Stimulated activated CD4-positive, alpha-beta T cell treated with anti-CD3 and anti-CD28 coated beads, Interleukin-12 subunit alpha, Interleukin-12 subunit beta, amount 100 ng/mL, for 48 hours (primary cell): ENCODE measurements around the gene PIK3R5.

ENCODE experiments used
- DNase-seq, 3 donors: peaks; one replicate each; pipeline ENCODE4 v3.0.0-alpha.2; 2020; ENCODE audit warnings: low read depth in 2 of 3, low spot score in 1 of 3

PIK3R5 gene

GRCh38 chr17:8928347-8928746 lies 37.2 kb downstream of the PIK3R5 start:
- no peak for DNase-seq

DNA sequence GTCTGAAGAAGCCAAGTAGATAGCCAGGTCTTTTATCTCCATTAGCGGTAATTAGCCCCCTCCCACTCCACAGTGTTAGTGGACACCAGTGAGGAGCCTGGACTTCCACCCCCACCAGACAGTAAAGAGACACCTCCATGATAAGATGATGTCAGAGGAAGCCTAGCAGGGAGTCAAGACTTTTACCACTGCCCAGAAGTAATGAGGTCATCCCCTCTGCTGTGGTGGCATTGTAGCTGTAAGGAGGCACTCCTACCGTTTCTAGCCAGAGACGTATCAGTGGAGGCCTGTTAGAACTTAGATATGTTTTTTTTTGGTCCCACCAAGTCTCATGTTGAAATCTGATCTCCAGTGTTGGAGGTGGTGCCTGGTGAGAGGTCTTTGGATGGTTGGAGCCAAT lies 38.1 kb downstream of the PIK3R5 start:
- DNase-seq, result no peak

- no peak for DNase-seq
Observed at GRCh38 chr17:8925808-8926207, 39.7 kb downstream of the PIK3R5 start.

DNA sequence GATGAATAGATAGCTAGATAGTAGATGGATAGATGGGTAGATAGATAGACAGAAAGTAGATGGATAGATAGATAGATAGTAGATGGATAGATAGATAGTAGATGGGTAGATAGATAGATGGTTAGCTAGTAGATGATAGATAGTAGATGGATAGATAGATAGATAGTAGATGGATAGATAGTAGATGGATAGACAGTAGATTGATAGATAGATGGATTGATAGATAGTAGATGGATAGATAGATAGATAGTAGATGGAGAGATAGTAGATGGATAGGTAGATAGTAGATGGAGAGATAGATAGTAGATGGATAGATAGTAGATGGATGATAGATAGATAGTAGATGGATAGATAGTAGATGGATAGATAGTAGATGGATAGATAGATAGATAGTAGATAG lies 40.4 kb downstream of the PIK3R5 start:
- DNase-seq, result no peak

DNA sequence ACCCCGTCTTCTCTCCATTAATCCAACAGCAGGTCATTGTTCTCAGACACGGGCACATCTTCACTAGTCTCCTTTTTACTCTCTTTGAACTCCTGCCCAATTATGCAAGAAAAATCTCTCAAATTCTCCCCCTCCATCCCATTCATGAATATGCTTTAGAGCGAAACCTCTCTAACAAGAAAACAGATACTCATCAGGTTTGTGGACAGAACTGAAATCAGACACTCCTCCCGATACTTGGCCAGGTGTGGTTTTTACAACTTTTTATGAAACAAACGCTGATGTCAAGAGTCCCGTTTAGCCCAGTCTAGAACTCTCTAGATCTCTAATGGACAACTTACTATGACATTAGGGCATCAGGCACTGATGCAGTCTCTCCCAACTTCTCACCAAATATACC lies 40.9 kb downstream of the PIK3R5 start:
- DNase-seq, result no peak

GRCh38 chr17:8923762-8924161 lies 41.7 kb downstream of the PIK3R5 start:
- DNase-seq, result no peak

- no peak for DNase-seq
Observed at GRCh38 chr17:8922928-8923327, 42.6 kb downstream of the PIK3R5 start.

DNA sequence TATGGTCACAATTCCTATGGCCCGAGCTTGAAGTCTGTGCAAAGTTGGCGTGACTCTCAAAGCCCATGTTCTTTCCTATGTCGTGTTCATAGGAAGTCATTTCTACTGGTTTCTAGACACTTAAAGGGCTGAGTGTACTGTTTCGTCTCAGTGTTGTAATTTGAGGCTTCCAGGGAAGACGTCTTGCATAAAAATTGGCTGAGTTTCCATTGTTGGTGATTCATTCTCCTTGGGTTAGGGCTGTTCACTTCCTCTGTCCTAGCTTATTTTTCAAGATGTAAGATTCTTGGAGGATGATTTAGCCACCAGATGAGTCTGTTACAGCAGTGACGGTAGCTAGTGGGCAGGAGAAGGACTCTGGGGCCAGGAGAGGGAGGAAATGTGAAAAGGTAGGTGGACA lies 43.1 kb downstream of the PIK3R5 start:
- no peak for DNase-seq

DNA sequence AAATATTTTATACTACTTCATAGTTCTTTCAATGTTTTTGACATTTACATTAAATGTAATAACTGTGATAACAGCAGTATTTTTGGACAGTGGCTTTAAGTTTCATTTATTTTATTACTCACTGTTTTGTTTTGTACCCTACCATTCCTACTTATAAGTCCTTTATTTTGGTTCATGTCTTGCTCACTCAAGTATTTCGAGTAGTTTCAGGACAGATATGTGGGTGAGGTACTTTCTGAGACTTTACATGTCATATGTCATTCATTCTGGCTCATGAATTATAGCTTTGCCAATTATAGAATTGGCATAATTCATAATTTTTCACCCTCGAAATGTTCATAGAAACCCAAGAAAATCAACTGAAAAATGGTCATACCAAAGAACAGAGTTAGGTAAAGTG lies 44.4 kb downstream of the PIK3R5 start:
- DNase-seq, result no peak

GRCh38 chr17:8918807-8919465 lies 46.6 kb downstream of the PIK3R5 start:
- no peak for DNase-seq

- no peak for DNase-seq
Observed at GRCh38 chr17:8916466-8916865, 49.0 kb downstream of the PIK3R5 start.

- DNase-seq, result no peak
Observed at GRCh38 chr17:8914554-8914953, 51.0 kb downstream of the PIK3R5 start.

DNA sequence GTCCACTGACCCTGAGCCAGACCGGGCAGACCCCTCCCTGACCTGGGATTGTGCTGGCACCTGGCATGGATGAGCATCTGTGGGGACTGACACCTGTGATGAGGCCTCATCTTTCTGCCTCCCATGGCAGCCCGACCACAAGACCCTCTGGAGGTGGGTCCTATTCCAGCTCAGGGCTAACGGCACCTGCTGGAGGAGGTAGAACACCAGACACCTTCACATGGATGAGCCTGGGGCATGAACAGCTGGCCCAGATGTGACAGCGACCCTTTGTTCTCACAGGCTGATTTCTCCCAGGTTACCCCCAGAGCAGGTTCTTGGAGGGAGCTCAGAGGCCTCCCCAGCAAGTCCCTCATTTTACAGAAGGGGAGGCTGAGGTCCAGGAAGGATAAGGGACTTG lies 51.6 kb downstream of the PIK3R5 start:
- no peak for DNase-seq

DNA sequence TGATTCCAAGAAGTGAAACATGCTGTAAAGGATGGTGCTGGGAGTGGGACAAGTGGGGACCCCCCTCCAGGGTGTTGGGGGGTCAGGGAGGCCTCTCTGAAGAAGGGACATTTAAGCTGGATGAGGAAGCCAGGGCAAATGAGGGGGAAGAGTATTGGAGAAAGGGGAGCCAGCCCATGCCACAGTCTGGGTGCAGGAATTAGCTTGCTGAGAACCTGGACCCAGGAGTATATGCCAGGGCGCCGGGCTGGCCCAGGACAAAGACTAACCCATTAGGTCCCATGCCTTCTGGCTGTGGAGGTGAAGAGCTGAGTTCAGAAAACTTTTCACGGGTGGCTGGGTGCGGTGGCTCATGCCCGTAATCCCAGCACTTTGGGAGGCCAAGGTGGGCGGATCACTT lies 52.4 kb downstream of the PIK3R5 start:
- no peak for DNase-seq

DNA sequence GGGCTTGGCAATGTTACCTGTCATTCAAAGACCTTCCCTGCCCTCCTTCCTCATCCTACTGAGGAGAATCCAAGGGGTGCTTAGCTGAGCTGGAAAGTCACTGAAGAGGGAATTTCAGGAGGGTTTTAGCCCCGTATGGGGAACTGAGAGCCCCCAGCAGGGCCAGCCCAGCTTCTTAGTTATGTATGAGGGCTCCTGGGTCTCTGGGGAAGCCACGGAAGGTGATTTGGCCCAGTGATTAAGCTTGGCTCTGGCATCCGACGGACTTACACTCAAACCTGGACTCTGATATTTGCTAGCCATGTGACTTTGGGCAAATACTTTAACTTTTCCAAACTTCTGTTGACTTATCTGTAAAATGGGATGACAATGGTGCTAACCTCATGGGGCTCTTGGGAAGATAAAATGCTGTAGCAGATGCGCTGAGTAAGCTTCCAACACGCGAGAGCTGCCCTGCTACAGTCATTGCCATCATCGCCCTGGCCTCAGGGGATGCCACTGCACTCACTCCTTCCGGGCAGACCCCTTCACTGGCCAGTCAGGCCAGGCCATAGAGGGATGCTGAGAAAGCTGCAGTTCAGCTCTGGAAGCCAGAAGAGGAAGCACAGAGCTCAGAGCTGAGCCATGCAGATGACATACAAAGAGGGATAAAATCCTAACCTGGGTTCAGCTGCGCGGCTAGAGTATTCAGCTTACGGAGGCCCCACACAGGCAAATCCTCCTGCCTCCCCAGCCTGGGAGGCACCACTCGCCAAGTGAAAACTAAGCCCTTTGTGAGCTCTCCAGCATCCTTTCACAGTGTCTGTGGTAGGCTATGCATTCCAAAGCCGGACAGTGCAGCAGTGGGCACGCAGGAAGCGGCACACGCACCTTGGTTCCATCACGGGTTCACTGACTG lies 53.2 kb downstream of the PIK3R5 start:
- DNase-seq, result no peak

DNA sequence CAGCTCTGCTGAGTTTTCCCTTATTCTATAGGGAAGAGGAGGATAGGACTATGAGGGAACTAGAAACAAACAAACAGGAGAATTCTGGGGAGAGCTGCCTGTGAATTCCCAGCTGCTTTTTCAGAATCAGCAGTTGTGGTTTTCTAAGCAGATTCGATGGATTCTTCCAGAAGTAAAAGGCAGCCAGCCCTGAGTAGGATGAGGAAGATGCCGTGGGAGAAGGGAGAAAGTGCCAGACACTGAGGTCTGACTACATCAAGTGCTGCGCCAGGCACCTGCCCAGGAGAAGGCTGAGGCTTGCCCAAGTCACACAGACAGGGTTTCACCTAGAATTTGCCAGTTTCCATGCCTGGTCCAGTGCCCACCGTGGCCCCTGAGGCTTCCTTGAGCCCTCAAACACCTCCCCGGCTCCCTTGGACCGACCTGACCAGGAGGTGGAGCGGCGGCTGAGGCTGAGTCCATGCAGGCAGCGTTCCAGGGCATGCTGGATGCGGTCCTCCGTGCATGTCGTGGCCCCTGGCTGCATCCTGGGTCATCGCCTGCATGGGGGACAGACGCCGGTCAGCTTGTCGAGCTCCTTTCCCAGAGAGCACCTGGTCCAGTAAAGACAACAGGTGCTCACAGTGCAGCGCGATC lies 54.4 kb downstream of the PIK3R5 start:
- no peak for DNase-seq

- no peak for DNase-seq
Observed at GRCh38 chr17:8909586-8910270, 55.8 kb downstream of the PIK3R5 start.

DNA sequence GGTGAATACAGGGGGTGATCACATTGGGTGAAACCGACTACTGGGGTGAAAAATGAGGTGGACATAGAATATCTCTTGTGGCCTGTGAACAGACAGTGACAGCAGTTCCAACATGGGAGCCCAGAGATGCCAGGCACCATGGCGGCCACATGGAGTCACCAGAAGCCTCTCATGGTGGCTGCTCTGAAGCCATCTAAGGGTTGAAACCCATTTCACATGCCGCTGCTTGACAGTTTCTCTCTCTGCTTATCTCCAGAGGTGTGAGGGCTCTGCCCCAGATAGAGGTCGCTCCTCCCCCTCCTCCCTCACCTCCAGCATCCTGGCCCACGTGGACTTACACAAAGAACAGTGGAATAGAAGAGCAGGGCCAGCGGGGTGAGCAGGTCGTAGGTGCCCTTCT lies 60.2 kb downstream of the PIK3R5 start:
- DNase-seq, result no peak

DNA sequence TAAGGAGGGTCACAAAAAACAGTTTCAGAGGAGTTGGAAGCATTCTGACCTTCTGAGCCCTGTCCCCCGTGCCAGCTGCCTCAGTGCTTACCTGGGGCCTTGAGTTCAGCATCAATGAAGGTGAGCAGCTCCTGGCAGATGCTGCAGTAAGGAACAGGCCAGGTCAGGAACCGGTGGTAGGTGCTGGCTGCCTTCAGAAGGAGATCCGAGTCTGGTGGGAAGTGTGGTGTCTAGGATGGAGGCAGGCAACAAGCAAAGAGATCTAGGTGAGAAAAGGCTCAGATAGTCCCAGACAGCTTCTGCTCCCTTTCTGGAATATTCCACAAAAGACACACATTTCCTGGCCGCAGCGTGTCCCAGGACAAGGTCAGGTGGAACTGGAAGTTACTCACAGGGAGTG lies 60.8 kb downstream of the PIK3R5 start:
- no peak for DNase-seq

DNA sequence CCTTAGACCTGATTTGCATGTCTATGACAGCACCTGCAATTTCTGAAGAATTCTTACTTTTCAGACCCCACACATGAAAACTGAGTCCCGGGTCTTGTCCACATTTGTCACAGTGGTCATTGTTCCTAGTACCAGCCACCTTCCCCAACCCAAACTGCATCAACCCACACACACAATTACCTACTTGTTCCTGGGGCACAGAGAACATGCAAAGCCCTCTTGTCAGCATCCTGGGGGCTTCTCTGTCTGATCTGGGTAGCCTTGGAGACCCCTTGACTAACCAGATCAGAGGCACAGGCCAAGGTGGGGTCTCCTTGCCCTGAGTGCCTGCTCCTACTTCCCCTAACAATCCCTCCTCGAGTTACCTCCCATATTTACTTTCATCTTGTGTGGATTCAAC lies 61.3 kb downstream of the PIK3R5 start:
- DNase-seq, result no peak
